GM12878 (cell line): Measurements from ENCODE around the gene LETM1. TPM values are rescaled to one million over a fixed set of nuclear protein-coding genes. Genes with fewer than 3 reads are reported as not detected.
A peak's percentile ranks its signal among the peaks of the same experiment; 100 is the strongest.

Experiments
- ATAC-seq: fragments of 200-7000 bp; cut with Tn5 transposase; 3 replicates; pipeline ENCODE4 v1.9.1; 2020; ENCODE audit warnings: mild to moderate bottlenecking, moderate library complexity
- BruUV-seq: library from RNA; stranded (reverse); fragments of 400-500 nt; replicated peaks from 2 replicates; lab custom pipeline; 2021; lab: Mats Ljungman, UMichigan
- CTCF ChIA-PET: fragments of 300-600 bp; sonication (Branson Sonifier 250); formaldehyde crosslinking; extraction: SDS; loops from one replicate; lab custom pipeline; 2021; ENCODE audit warnings: inconsistent platforms; lab: Yijun Ruan, JAX
- POLR2A ChIA-PET: fragments of 350-600 bp; formaldehyde crosslinking; extraction: SDS; loops from one replicate; lab custom pipeline; 2021; ENCODE audit warnings: inconsistent platforms; lab: Charles Lee
- RAD21 ChIA-PET: fragments of 300-600 bp; sonication (Branson Sonifier 250); formaldehyde crosslinking; loops from one replicate; lab custom pipeline; 2023; ENCODE audit warnings: antibody characterized with exemption; ENCODE audit not compliant: unreplicated experiment; lab: Charles Lee
- SMC1A ChIA-PET: fragments of 300-600 bp; sonication (Branson Sonifier 250); formaldehyde crosslinking; loops from one replicate; lab custom pipeline; 2023; ENCODE audit not compliant: unreplicated experiment, uncharacterized antibody; lab: Charles Lee
- DNase-seq: peaks from one replicate; pipeline ENCODE4 v3.0.0-alpha.2; 2011; ENCODE audit warnings: low read depth, low spot score
- FAIRE-seq: peaks from 3 replicates; lab custom pipeline; 2011; peaks lifted over from hg19 to GRCh38; lab: Jason Lieb, UNC
- H2AFZ ChIP-seq: 2 replicates; pipeline ENCODE4 v1.6.0; 2011; ENCODE audit warnings: low read depth, low read length, control low read depth; ENCODE audit not compliant: control insufficient read depth
- H3K27ac ChIP-seq: 2 replicates; pipeline ENCODE4 v1.5.1; 2011; ENCODE audit warnings: control low read depth; ENCODE audit not compliant: control insufficient read depth, insufficient read depth
- H3K27me3 ChIP-seq, 2 experiments: replicated peaks in 1 of 2; 2 replicates each; pipeline versions ENCODE4 v1.6.0 to v1.6.1; 2011; ENCODE audit warnings: low read length in 1 of 2; ENCODE audit not compliant: control insufficient read depth in 2 of 2, insufficient read depth in 2 of 2
- H3K36me3 ChIP-seq, 2 experiments: 2 replicates each; pipeline ENCODE4 v1.5.1; 2011; ENCODE audit warnings: low read length in 1 of 2; ENCODE audit not compliant: control insufficient read depth in 2 of 2, insufficient read depth in 2 of 2
- H3K4me1 ChIP-seq: 2 replicates; pipeline ENCODE4 v1.6.1; 2011; ENCODE audit warnings: mild to moderate bottlenecking, low read length, moderate library complexity, mixed read lengths; ENCODE audit not compliant: control insufficient read depth, insufficient read depth
- H3K4me2 ChIP-seq: 2 replicates; pipeline ENCODE4 v1.6.0; 2011; ENCODE audit warnings: control low read depth; ENCODE audit not compliant: control insufficient read depth, insufficient read depth
- H3K4me3 ChIP-seq: fragments of 200-600 bp; sonication (generic); 2 replicates; pipeline ENCODE4 v1.5.1; 2016
- H3K79me2 ChIP-seq: 2 replicates; pipeline ENCODE4 v1.6.0; 2011; ENCODE audit warnings: low read length; ENCODE audit not compliant: control insufficient read depth, insufficient read depth
- H3K9ac ChIP-seq: 2 replicates; pipeline ENCODE4 v1.8.0; 2011; ENCODE audit warnings: low read length, control low read depth, mixed read lengths; ENCODE audit not compliant: control insufficient read depth, insufficient read depth
- H3K9me3 ChIP-seq: replicated peaks from 3 replicates; pipeline ENCODE4 v1.5.1; 2011; ENCODE audit warnings: mild to moderate bottlenecking, low read length; ENCODE audit not compliant: control insufficient read depth, insufficient read depth
- H4K20me1 ChIP-seq: 2 replicates; pipeline ENCODE4 v1.6.0; 2011; ENCODE audit not compliant: control insufficient read depth, insufficient read depth
- BCL11A ChIP-seq: IDR thresholded peaks from 2 replicates; pipeline ENCODE4 v1.6.1; 2011; ENCODE audit warnings: low read depth, low read length
- CBX5 ChIP-seq: sonication (generic); IDR thresholded peaks from 2 replicates; pipeline ENCODE4 v1.6.1; 2016; ENCODE audit warnings: low read depth, moderate library complexity, mild to moderate bottlenecking, inconsistent platforms
- E4F1 ChIP-seq: fragments of 450-650 bp; IDR thresholded peaks from 2 replicates; pipeline ENCODE4 v1.6.1; 2018; ENCODE audit warnings: borderline replicate concordance, mild to moderate bottlenecking; ENCODE audit not compliant: partially characterized antibody
- GABPA ChIP-seq: IDR thresholded peaks from 2 replicates; pipeline ENCODE4 v1.6.1; 2014; ENCODE audit warnings: antibody characterized with exemption, low read depth, mild to moderate bottlenecking, inconsistent platforms
- HDAC6 ChIP-seq: fragments of 200-600 bp; sonication (generic); IDR thresholded peaks from one replicate; pipeline ENCODE4 v1.8.0; 2017; ENCODE audit warnings: antibody characterized with exemption; ENCODE audit not compliant: unreplicated experiment
- KLF5 ChIP-seq: fragments of 450-650 bp; IDR thresholded peaks from 2 replicates; pipeline ENCODE4 v1.6.1; 2014; ENCODE audit warnings: mild to moderate bottlenecking; ENCODE audit not compliant: partially characterized antibody
- PAX5 ChIP-seq: IDR thresholded peaks from 2 replicates; pipeline ENCODE4 v1.6.1; 2011; ENCODE audit warnings: low read depth, low read length, borderline replicate concordance
- POU2F2 ChIP-seq: IDR thresholded peaks from 3 replicates; pipeline ENCODE4 v1.6.1; 2011; ENCODE audit warnings: low read depth, mild to moderate bottlenecking, low read length, borderline replicate concordance
- YBX1 ChIP-seq: fragments of 450-650 bp; IDR thresholded peaks from 2 replicates; pipeline ENCODE4 v1.6.1; 2016; ENCODE audit warnings: antibody characterized with exemption
- WGBS: methylation state at CpG from one replicate; pipeline ENCODE4 v1.1.6; 2016; ENCODE audit warnings: low lambda C conversion rate; ENCODE audit not compliant: insufficient replicate concordance, insufficient coverage; ENCODE audit errors: missing lambda C conversion rate; 5-methylcytosine and 5-hydroxymethylcytosine counted together
- in situ Hi-C: fragments of 300-500 bp; cut with MboI; formaldehyde crosslinking; loops from 9 replicates; pipeline ENCODE4 v1.14.3; 2018; ENCODE audit warnings: mixed read lengths
- intact Hi-C: fragments of 100-400 bp; cut with micrococcal nuclease; formaldehyde crosslinking; loops from one replicate; pipeline ENCODE4 v1.14.2; 2022; ENCODE audit not compliant: unreplicated experiment
- polyA plus RNA-seq, 11 experiments: library from polyadenylated mRNA; depleted of rRNA in 4 of 11; unstranded in 6 of 11; stranded (reverse) in 5 of 11; fragments of >200 nt; fragmentation: Nextera tagmentation in 4 of 11; fragmentation: Illumina TruSeq in 1 of 11; extraction: Ambion mirVana in 4 of 11; extraction: Trizol in 1 of 11; gene quantifications; 1 replicate in 1 of 11; 2 replicates in 10 of 11; pipeline versions ENCODE4 v1.2.1 to v1.2.3, GENCODE V29; 2011 to 2016; ENCODE audit warnings: inconsistent platforms in 2 of 11, missing spikeins in 2 of 11, low read depth in 1 of 11
- total RNA-seq, 4 experiments: library from RNA; depleted of rRNA in 3 of 4; stranded (reverse); fragments of >200 nt in 3 of 4; fragmentation: Illumina TruSeq in 1 of 4; extraction: Trizol in 1 of 4; gene quantifications; 2 replicates each; pipeline versions ENCODE4 v1.2.1 to v1.2.3, GENCODE V29; 2013 to 2021
- TF ChIP-seq, protein P1 (sequence below): fragments of 450-650 bp; IDR thresholded peaks from 2 replicates; pipeline ENCODE4 v1.6.1; 2016; ENCODE audit warnings: mild to moderate bottlenecking

The LETM1 gene
- total and polyA plus RNA-seq, 10 of the 15 experiments (the other 5 are each of a cell fraction or from before 2014, with no cell fraction given), result 2.6 to 65.2 (median 30.2) TPM

GRCh38 chr4:1851575-1852410, 4.2 kb downstream of the LETM1 start:
- no peak for FAIRE-seq
- POLR2A ChIA-PET, result no interaction called here

More at GRCh38 chr4:1851575-1852410, 4.2 kb downstream of the LETM1 start:
- intact Hi-C loops, result loop anchor here (5.0 kb wide), 1 partner anchor 46 kb away; no protein-coding TSS in a partner anchor
- SMC1A ChIA-PET, result interaction anchor here (0.5 to 1.5 kb wide), 3 partner anchors 18 to 47 kb away, joined by 3 to 6 read pairs (median 3); no protein-coding TSS in a partner anchor
- in situ Hi-C loops, result no loop called here
- Histone ChIP-seq H3K4me3 (no peak overlapping the region), H3K27ac (no peak overlapping the region), H4K20me1 (no peaks in the 10 kb centered on the region), H3K9ac (no peak overlapping the region), H3K4me1 (peaks cover 22% of the 10 kb centered on the region), H3K79me2 (peaks cover 61% of the 10 kb centered on the region), H3K36me3 (peaks cover 0 to 5% of the 10 kb centered on the region in 2 experiments; a peak in 1 of 4 replicates), H2AFZ (no peak overlapping the region), H3K9me3 (no peaks in the 10 kb centered on the region), H3K4me2 (peak overlapping the region; percentile 48; the same call in 1 of the 2 replicates), H3K27me3 (no peaks in the 10 kb centered on the region)
- no peak for ATAC-seq
- CTCF ChIA-PET, result interaction anchor here (1.0 to 3.7 kb wide), 3 partner anchors 24 to 57 kb away, joined by 3 to 13 read pairs (median 4); no protein-coding TSS in a partner anchor
- BruUV-seq, result no TSS peak
- RAD21 ChIA-PET, result interaction anchor here (0.8 kb wide), 1 partner anchor 47 kb away, joined by 3 read pairs; no protein-coding TSS in a partner anchor
- WGBS, result 81% methylated on average over 16 of the region's 16 CpGs
- DNase-seq, result no peak
- no peak for TF ChIP-seq PAX5
- TF ChIP-seq POU2F2, result no peak
- TF ChIP-seq YBX1, result no peak
- TF ChIP-seq KLF5, result no peak
- no peak for TF ChIP-seq GABPA
- no peak for TF ChIP-seq BCL11A
- no peak for TF ChIP-seq E4F1
- TF ChIP-seq CBX5, result no peak
- TF ChIP-seq, protein P1, sequence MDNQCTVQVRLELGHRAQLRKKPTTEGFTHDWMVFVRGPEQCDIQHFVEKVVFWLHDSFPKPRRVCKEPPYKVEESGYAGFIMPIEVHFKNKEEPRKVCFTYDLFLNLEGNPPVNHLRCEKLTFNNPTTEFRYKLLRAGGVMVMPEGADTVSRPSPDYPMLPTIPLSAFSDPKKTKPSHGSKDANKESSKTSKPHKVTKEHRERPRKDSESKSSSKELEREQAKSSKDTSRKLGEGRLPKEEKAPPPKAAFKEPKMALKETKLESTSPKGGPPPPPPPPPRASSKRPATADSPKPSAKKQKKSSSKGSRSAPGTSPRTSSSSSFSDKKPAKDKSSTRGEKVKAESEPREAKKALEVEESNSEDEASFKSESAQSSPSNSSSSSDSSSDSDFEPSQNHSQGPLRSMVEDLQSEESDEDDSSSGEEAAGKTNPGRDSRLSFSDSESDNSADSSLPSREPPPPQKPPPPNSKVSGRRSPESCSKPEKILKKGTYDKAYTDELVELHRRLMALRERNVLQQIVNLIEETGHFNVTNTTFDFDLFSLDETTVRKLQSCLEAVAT, result no peak
- TF ChIP-seq HDAC6, result no peak
